HG02678 (cell line): ENCODE results near the gene UBR3.

ENCODE experiments used
- ATAC-seq: cut with Tn5 transposase; IDR thresholded peaks from one replicate; pipeline ENCODE4 v1.9.1; 2021; ENCODE audit warnings: mild to moderate bottlenecking, moderate library complexity; ENCODE audit not compliant: unreplicated experiment

Gene UBR3

DNA sequence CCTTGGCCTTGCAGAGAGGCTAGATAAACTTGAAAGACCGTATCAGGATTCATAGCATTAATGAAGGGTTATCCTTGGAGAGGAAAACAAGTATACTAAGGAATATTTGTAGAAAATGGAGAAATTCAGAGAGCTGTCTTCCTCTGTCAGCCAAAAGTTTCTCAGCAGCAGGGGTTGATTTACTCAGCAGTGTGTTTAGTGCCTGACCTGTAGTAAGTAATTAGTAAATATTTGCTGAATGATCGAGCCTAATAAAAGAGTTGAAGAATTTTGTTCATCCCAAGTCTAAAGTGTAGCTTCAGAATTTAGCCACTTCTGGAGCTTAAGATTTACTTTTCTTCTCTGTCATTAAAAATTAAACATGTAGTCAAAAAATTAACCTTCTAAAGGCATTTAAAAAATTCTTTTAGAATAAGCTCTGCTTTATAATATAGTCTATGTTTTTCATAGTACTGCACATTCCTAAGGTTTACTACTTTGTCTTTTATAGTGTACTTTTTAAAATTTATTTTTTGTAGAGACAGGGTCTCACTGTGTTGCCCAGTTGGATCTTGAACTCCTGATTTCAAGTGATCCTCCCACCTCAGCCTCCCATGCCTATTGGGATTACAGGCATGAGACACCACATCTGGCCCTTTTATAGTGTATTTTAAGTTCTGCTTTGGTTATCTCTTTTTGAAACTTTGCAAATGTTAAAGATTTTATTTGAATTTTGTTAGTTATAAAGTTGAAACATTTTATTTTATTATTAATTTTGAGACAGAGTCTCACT is 212.3 kb downstream of the UBR3 start:
- no peak for ATAC-seq

- ATAC-seq: no peak
These were observed 217.7 kb downstream of the UBR3 start for GRCh38 chr2:170044751-170045478.

DNA sequence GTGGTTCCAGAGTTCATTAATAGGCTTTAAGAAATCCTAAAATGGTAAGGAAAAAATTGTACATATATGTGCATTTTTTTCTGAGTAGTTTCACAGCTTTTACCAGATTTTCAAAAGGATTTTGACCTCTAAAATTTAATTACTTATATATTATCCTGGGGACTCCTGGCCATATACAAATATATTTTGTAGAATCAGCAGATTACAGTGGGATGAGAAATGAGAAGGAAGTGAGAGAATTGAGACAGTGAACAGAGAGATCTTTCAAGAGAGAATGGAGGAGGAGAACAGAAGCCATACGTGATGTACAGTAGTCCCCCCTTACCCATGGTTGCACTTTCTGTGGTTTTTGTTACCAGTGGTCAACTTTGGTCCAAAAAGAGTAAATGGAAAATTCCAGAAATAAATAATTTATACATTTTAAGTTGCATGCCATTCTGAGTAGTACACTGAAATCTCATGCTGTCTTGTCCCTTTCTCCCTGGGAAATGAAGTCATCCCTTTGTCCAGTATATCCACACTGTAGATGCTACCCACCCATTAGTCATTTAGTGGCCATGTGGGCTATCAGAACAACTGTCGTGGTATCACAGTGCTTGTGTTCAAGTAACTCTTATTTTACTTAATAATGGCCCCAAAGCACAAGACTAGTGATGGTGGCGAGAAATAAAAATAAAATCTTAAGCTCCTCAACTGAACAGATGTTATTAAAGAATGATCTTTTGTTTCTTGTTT is 220.2 kb downstream of the UBR3 start:
- no peak for ATAC-seq

- no peak for ATAC-seq
These were observed 224.9 kb downstream of the UBR3 start for GRCh38 chr2:170052151-170052550.

- ATAC-seq: no peak
These were observed 227.7 kb downstream of the UBR3 start for GRCh38 chr2:170054997-170055396.

- ATAC-seq: no peak
These were observed 229.6 kb downstream of the UBR3 start for GRCh38 chr2:170056900-170057299.

- no peak for ATAC-seq
These were observed 236.4 kb downstream of the UBR3 start for GRCh38 chr2:170063456-170064235.

DNA sequence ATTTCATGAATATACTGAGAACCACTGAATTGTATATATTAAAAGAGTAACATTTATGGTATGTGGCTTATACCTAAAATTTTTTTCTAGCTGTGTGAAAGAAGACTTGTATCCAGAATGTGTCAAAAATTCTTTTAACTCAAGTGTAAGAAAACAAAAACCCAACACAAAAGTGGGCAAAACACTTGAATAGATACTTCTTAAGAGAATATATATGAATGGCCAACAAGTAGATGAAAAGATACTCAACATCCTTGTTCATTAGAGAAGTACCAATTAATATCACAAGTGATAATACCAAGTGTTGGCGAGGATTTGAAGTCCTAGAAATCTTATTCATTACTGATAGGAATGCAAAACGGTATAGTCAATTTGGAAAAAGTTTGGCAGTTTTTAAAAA is 243.5 kb downstream of the UBR3 start:
- no peak for ATAC-seq

DNA sequence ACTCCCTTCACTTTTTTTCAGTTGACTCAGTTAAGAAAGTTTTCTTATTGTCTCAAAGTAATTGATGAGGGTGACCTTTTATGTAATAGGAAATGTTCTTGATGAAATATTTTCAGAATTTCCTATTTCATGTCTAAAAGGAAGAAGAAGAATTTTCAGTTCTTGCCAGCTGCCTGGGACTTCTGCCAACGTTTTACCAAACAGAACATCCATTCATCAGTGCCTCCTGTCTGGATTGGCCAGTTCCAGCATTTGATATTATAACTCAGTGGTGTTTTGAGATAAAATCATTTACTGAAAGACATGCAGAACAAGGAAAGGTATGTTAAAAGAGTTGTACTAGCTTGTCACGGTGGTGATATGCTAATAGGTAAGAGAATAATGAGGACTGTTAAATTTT is 246.0 kb downstream of the UBR3 start:
- ATAC-seq: no peak

GRCh38 chr2:170076189-170076588 is 248.9 kb downstream of the UBR3 start:
- ATAC-seq: no peak

DNA sequence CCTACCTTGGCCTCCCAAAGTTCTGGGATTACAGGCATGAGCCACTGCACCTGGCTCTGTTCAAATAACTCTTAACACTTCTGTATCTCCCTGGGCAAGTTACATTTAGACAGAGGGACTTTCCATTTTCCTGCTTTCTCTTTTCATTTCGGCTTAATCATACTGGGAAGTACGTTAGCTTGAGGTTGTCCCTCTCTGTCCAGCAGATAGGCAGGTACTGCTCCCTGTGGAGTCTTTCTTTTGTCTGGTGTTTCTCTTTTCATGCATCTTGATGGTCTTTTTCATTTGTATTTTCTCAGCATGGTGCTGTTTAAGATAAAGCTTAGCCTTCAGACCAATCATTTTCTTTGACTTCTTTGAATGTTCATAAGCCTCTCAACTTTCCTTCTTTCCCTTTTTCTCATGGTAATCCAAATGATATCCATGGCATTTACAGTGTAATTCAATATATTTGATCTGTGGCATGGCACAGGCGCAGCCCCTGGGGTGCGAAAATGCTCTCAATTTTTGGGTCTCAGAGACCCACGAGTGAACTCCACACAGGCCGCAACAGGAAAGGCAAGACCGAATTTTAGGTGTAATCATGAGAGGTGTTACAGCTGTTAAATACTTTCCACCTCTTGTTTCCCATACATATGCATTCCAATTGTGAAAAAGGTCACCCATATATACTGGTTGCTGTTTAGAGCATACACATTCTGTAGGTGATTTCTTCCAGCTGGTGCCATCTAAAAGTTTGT is 250.7 kb downstream of the UBR3 start:
- no peak for ATAC-seq

- ATAC-seq: no peak
These were observed 257.7 kb downstream of the UBR3 start for GRCh38 chr2:170084820-170085491.

- ATAC-seq: no peak
These were observed 258.9 kb downstream of the UBR3 start for GRCh38 chr2:170086117-170086688.

DNA sequence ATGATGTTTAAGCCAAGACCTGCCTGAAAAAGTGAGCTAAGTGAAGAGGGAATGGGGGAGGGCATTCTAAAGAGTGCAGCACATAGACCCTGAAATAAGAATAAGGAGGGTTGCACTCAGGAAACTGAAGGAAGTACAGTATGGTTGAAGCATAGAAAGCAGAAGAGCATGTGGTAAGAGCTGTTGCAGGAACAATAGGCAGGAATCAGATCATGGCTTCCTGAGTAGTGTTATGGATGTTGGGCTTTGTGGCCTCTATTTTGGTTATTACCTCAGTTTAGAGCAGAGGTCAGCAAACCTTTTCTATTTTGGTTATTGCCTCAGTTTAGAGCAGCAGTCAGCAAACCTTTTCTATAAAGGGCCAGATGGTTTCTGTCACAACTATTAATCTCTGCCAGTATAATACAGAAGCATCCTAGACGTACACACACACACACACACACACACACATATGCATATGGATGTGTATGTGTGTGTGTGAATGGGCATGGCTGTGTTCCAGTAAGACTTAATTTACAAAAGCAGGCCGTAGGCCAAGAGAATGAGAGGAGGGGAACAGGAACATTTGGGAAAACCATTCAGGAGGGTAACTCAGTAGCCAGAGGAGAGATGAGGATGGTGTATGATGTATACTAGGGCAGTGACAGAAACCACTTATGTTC is 259.6 kb downstream of the UBR3 start:
- no peak for ATAC-seq

DNA sequence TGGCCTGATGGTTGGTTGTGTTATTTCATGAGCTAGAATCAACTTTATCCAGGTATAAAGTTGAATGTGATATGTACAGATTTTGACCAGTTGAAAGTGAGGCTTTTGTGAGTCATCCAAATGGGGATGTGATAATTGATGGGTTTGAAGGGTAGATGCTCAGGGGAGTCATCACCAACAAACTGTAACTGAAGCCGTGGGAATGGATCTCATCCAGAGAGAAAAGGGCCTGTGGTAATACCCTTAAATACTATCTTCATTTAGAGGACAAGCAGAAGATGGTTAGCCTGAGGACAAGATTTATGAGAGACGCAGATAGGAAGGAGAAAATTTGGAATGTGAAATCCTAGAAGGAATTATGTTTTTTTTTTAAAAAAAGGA is 260.1 kb downstream of the UBR3 start:
- ATAC-seq: no peak

DNA sequence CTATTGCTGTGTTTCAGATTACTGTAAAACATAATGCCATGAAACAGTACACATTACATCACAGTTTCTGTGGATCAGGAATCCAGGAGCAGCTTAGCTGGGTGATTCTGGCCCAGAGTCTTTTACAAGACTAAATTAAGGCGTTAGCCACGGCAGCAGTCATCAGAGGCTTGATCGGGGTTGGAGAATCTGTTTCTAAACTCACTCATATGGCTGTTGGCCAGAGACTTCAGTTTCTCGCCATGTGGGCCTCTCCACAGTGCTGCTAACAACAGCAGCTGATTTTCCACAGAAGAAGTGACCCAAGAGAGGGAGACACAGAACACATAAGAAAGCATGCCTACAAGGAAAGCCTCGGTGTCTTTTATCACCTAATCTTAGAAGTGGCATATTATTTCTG is 261.5 kb downstream of the UBR3 start:
- ATAC-seq: no peak

- no peak for ATAC-seq
These were observed 263.0 kb downstream of the UBR3 start for GRCh38 chr2:170090229-170090628.

GRCh38 chr2:170091436-170091835 is 264.2 kb downstream of the UBR3 start:
- ATAC-seq: no peak
